Heart left ventricle (tissue), 16 donors: ENCODE results near the gene DTNA. TPM values are rescaled to one million over a fixed set of nuclear protein-coding genes. Genes with fewer than 3 reads are reported as not detected.

ENCODE experiments used
- ATAC-seq, 4 donors: fragments of 200-7000 bp; cut with Tn5 transposase; one replicate each; pipeline ENCODE4 v1.9.1; 2020 to 2022; ENCODE audit warnings: moderate library complexity in 4 of 4, mild to moderate bottlenecking in 3 of 4, moderate number of reproducible peaks in 1 of 4
- DNase-seq, 5 donors: peaks; one replicate each; pipeline ENCODE4 v3.0.0-alpha.2; 2020
- H3K27ac ChIP-seq, 12 donors: fragments of 200-600 bp; sonication (generic) in 4 of 12; one replicate each; pipeline versions ENCODE4 v1.5.0 to v1.8.0; 2016 to 2022; ENCODE audit warnings: mild to moderate bottlenecking in 2 of 12
- H3K27me3 ChIP-seq, 9 donors: fragments of 200-600 bp; sonication (generic) in 2 of 9; one replicate each; pipeline versions ENCODE4 v1.5.1 to v1.8.0; 2016 to 2022; ENCODE audit warnings: mild to moderate bottlenecking in 3 of 9
- H3K36me3 ChIP-seq, 9 donors: fragments of 200-600 bp; sonication (generic) in 2 of 9; one replicate each; pipeline versions ENCODE4 v1.5.0 to v1.8.0; 2018 to 2022; ENCODE audit warnings: mild to moderate bottlenecking in 2 of 9
- H3K4me1 ChIP-seq, 12 donors: fragments of 200-600 bp; sonication (generic) in 4 of 12; one replicate each; pipeline versions ENCODE4 v1.5.0 to v1.8.0; 2016 to 2022; ENCODE audit warnings: mild to moderate bottlenecking in 3 of 12
- H3K4me3 ChIP-seq, 12 donors: fragments of 200-600 bp; sonication (generic) in 4 of 12; one replicate each; pipeline versions ENCODE4 v1.5.0 to v1.8.0; 2017 to 2022; ENCODE audit warnings: mild to moderate bottlenecking in 9 of 12, moderate library complexity in 4 of 12
- H3K9me3 ChIP-seq, 12 donors: fragments of 200-600 bp; sonication (generic) in 4 of 12; one replicate each; pipeline versions ENCODE4 v1.5.0 to v1.8.0; 2016 to 2022; ENCODE audit warnings: mild to moderate bottlenecking in 1 of 12
- CTCF ChIP-seq, 12 donors: fragments of 200-600 bp; sonication (generic) in 4 of 12; IDR thresholded peaks; one replicate each; pipeline versions ENCODE4 v1.5.0 to v1.8.0; 2018 to 2022; ENCODE audit warnings: antibody characterized with exemption in 12 of 12, mild to moderate bottlenecking in 5 of 12
- POLR2A ChIP-seq, 2 donors: fragments of 450-650 bp; IDR thresholded peaks; one replicate each; pipeline ENCODE4 v1.6.1; 2017; ENCODE audit warnings: antibody characterized with exemption in 2 of 2, mild to moderate bottlenecking in 2 of 2, moderate library complexity in 2 of 2
- WGBS, 4 donors: extraction: QIAGEN DNeasy Blood & Tissue Kit in 2 of 4; methylation state at CpG; one replicate each; pipeline versions ENCODE4 v1.1.5 to v1.1.7; 2013 to 2018; 5-methylcytosine and 5-hydroxymethylcytosine counted together
- intact Hi-C, 10 donors: fragments of 100-400 bp; cut with DNase I; formaldehyde crosslinking; loops; one replicate each; pipeline versions ENCODE4 v1.11.1 to v1.14.2; 2022
- polyA plus RNA-seq, 2 donors: library from polyadenylated mRNA; stranded (reverse); fragments of 200-250 nt; gene quantifications; one replicate each; pipeline ENCODE4 v1.2.3, GENCODE V29; 2013
- total RNA-seq, 9 donors: library from RNA; depleted of rRNA in 2 of 9; stranded (reverse); fragments of >200 nt in 2 of 9; fragmentation: NEBNext Ultra II Directional in 3 of 9; extraction: Animal tissue kit (Norgen Biotek cat#: 25700) in 3 of 9; gene quantifications; one replicate each; pipeline versions ENCODE4 v1.1.0 to v1.2.4, GENCODE V29; 2016 to 2023
- donor health status: ischemic (EF 13 %, LVEDD 7.1; RV severe dilation, severe dysfunction).
- donor health status: healthy with polysubstance abuse.
- donor health status: DM: no; HTN: yes; CAD: no.
- donor health status: DM: no; HTN: no; CAD: no.
- donor health status: ischemic (EF 25% LVEDD 6.9; RV normal size, moderate dysfunction).
- donor health status: ischemic (EF 25% LVEDD 5.7; RV mildly dilated, moderate dysfunction).
- donor health status: healthy.
- donor health status: DM: yes; HTN: yes; CAD: no.
- donor health status: ischemic (EF 35%, LVEDD 5.7; RV mildly dilated, moderate dysfunction).
- donor health status: nonischemic (EF 11% LVEDD 7.7; RV severe dilation, severe dysfunction).
- donor health status: DM: yes; HTN: yes; CAD: no.
- donor health status: PGD.
- donor health status: ischemic (EF 29% LVEDD 5.4; RV normal size, mild dysfunction).
- donor health status: nonischemic (EF 23%, LVEDD 6.1; RV moderate dilation, normal function).

DTNA gene
- total and polyA plus RNA-seq, 11 donors, result 92.6 to 220 (median 181) TPM

GRCh38 chr18:34808389-34808788 is 98.3 kb downstream of the DTNA start:
- ATAC-seq (peak in 1 of 4 donors; percentile 24), DNase-seq (no peak)
- Histone ChIP-seq H3K9me3 (no peaks in the 10 kb centered on the region), H3K4me1 (peaks cover 0 to 25% (median 5%) of the 10 kb centered on the region in 12 donors), H3K36me3 (peaks cover 0 to 18% (median 7%) of the 10 kb centered on the region in 9 donors), H3K27ac (no peak overlapping the region), H3K27me3 (no peaks in the 10 kb centered on the region), H3K4me3 (no peak overlapping the region)
- 88 to 100% (median 96%) methylated on average over 1 of the region's 1 CpG for WGBS, 4 donors
- intact Hi-C loops, result no loop called here
- TF ChIP-seq POLR2A (IDR thresholded peaks at IDR 0.05) (no peak), CTCF (IDR thresholded peaks at IDR 0.05) (no peak)

- Histone ChIP-seq H3K27me3 (no peaks in the 10 kb centered on the region), H3K9me3 (no peaks in the 10 kb centered on the region), H3K27ac (no peak overlapping the region), H3K36me3 (peaks cover 0 to 24% (median 7%) of the 10 kb centered on the region in 9 donors), H3K4me3 (no peak overlapping the region), H3K4me1 (peaks cover 0 to 20% (median 5%) of the 10 kb centered on the region in 12 donors)
- peak in 10 of 12 donors; percentile 14 to 58 (median 45) for TF ChIP-seq CTCF (IDR thresholded peaks at IDR 0.05)
- no peak for TF ChIP-seq POLR2A (IDR thresholded peaks at IDR 0.05)
- intact Hi-C loops, result no loop called here
- ATAC-seq, result peak; percentile 48 to 62 (median 56)
- WGBS, 4 donors, result 56 to 65% (median 61%) methylated on average over 6 of the region's 6 CpGs
- DNase-seq, result peak in 3 of 5 donors; percentile 12 to 48 (median 30)
Observed at GRCh38 chr18:34809451-34810072, 99.5 kb downstream of the DTNA start.

GRCh38 chr18:34816183-34816582 is 106.1 kb downstream of the DTNA start:
- TF ChIP-seq CTCF (IDR thresholded peaks at IDR 0.05) (no peak), POLR2A (IDR thresholded peaks at IDR 0.05) (no peak)
- Histone ChIP-seq H3K36me3 (peaks cover 0 to 54% (median 15%) of the 10 kb centered on the region in 9 donors), H3K4me3 (no peak overlapping the region), H3K4me1 (peaks cover 0 to 13% (median 0%) of the 10 kb centered on the region in 12 donors), H3K27me3 (no peaks in the 10 kb centered on the region), H3K27ac (peak overlapping the region in 1 of 12 donors; percentile 9), H3K9me3 (no peaks in the 10 kb centered on the region)
- ATAC-seq, result no peak
- no peak for DNase-seq
- 49 to 61% (median 57%) methylated on average over 6 of the region's 6 CpGs for WGBS, 4 donors
- intact Hi-C loops, result no loop called here

GRCh38 chr18:34817636-34818035 is 107.5 kb downstream of the DTNA start:
- Histone ChIP-seq H3K4me1 (peaks cover 0 to 22% (median 0%) of the 10 kb centered on the region in 12 donors), H3K36me3 (peaks cover 0 to 60% (median 10%) of the 10 kb centered on the region in 9 donors), H3K4me3 (no peak overlapping the region), H3K27me3 (no peaks in the 10 kb centered on the region), H3K9me3 (no peaks in the 10 kb centered on the region), H3K27ac (no peak overlapping the region)
- intact Hi-C loops, result no loop called here
- WGBS, 4 donors, result 90 to 93% (median 92%) methylated on average over 2 of the region's 2 CpGs
- no peak for TF ChIP-seq CTCF (IDR thresholded peaks at IDR 0.05)
- no peak for TF ChIP-seq POLR2A (IDR thresholded peaks at IDR 0.05)
- no peak for ATAC-seq
- DNase-seq, result no peak
